HepG2 (cell line): ENCODE results near the gene FASTKD3. TPM values are rescaled to one million over a fixed set of nuclear protein-coding genes. Genes with fewer than 3 reads are reported as not detected.

Experiments used
- ATAC-seq: fragments of 200-7000 bp; cut with Tn5 transposase; 3 replicates; pipeline ENCODE4 v1.9.1; 2020; ENCODE audit warnings: mild to moderate bottlenecking, moderate library complexity
- BruUV-seq: library from RNA; stranded (reverse); fragments of 400-500 nt; replicated peaks from 2 replicates; lab custom pipeline; 2021; lab: Mats Ljungman, UMichigan
- CTCF ChIA-PET: fragments of 300-600 bp; formaldehyde crosslinking; extraction: SDS; loops from one replicate; lab custom pipeline; 2021; ENCODE audit warnings: low total read pairs, inconsistent platforms, low intra/inter-chr PET ratio; lab: Yijun Ruan, JAX
- POLR2A ChIA-PET: fragments of 350-600 bp; sonication (Branson Sonifier 250); formaldehyde crosslinking; loops from one replicate; lab custom pipeline; 2020; ENCODE audit warnings: antibody characterized with exemption, inconsistent platforms; lab: Yijun Ruan, JAX
- DNase-seq: peaks from one replicate; pipeline ENCODE4 v3.0.0-alpha.2; 2015; ENCODE audit warnings: low spot score
- FAIRE-seq: peaks from 3 replicates; lab custom pipeline; 2011; peaks lifted over from hg19 to GRCh38; lab: Jason Lieb, UNC
- H2AFZ ChIP-seq: one replicate; pipeline ENCODE4 v1.6.1; 2011; ENCODE audit warnings: low read length, inconsistent platforms
- H3K27ac ChIP-seq: fragments of 300-600 bp; 3 replicates; pipeline ENCODE4 v1.8.0; 2011; ENCODE audit warnings: mixed run types, mild to moderate bottlenecking, mixed read lengths, low read length, inconsistent platforms; ENCODE audit not compliant: insufficient read depth; ENCODE audit errors: extremely low read length
- H3K27me3 ChIP-seq, 2 experiments: fragments of 200-600 bp in 1 of 2; 2 replicates in 1 of 2; 3 replicates in 1 of 2; pipeline versions ENCODE4 v1.6.0 to v1.8.0; 2011; ENCODE audit warnings: low read length in 2 of 2, mild to moderate bottlenecking in 2 of 2, moderate library complexity in 2 of 2, inconsistent platforms in 1 of 2; ENCODE audit not compliant: insufficient read depth in 2 of 2, control insufficient read depth in 1 of 2
- H3K36me3 ChIP-seq, 2 experiments: fragments of 200-600 bp in 1 of 2; replicated peaks in 1 of 2; 2 replicates in 1 of 2; 3 replicates in 1 of 2; pipeline versions ENCODE4 v1.5.1 to v1.8.0; 2011; ENCODE audit warnings: low read length in 2 of 2, inconsistent platforms in 1 of 2; ENCODE audit not compliant: insufficient read depth in 2 of 2, control insufficient read depth in 1 of 2
- H3K4me1 ChIP-seq: 2 replicates; pipeline ENCODE4 v1.5.1; 2012; ENCODE audit warnings: low read length, inconsistent platforms; ENCODE audit not compliant: insufficient read depth
- H3K4me2 ChIP-seq: 2 replicates; pipeline ENCODE4 v1.6.0; 2011; ENCODE audit warnings: low read depth, low read length, inconsistent platforms
- H3K4me3 ChIP-seq, 3 experiments: fragments of 200-600 bp in 1 of 3; sonication (generic), shearing (Covaris generic) in 1 of 3; replicated peaks in 1 of 3; 2 replicates each; pipeline ENCODE4 v1.5.1; 2011 to 2016; ENCODE audit warnings: low read length in 3 of 3, inconsistent platforms in 2 of 3, low read depth in 2 of 3, mild to moderate bottlenecking in 2 of 3, control low read depth in 1 of 3, mixed read lengths in 1 of 3; ENCODE audit not compliant: insufficient read depth in 1 of 3
- H3K79me2 ChIP-seq: one replicate; pipeline ENCODE4 v1.6.1; 2011; ENCODE audit warnings: low read length, inconsistent platforms; ENCODE audit not compliant: insufficient read depth
- H3K9ac ChIP-seq: 2 replicates; pipeline ENCODE4 v1.6.0; 2011; ENCODE audit warnings: mild to moderate bottlenecking, low read depth, low read length, inconsistent platforms; ENCODE audit not compliant: insufficient read depth
- H3K9me3 ChIP-seq: 2 replicates; pipeline ENCODE4 v1.5.1; 2012; ENCODE audit warnings: mild to moderate bottlenecking, low read length
- H4K20me1 ChIP-seq: 2 replicates; pipeline ENCODE4 v1.6.0; 2011; ENCODE audit warnings: inconsistent platforms, mild to moderate bottlenecking, low read length, moderate library complexity; ENCODE audit not compliant: insufficient read depth
- ARNTL ChIP-seq: sonication (generic); formaldehyde crosslinking; IDR thresholded peaks from 2 replicates; pipeline ENCODE4 v1.4.0; 2020; ENCODE audit warnings: mild to moderate bottlenecking, missing genetic modification reagents
- HHEX ChIP-seq: IDR thresholded peaks from 2 replicates; pipeline ENCODE4 v1.6.1; 2016; ENCODE audit warnings: control low read depth
- MED8 ChIP-seq: sonication (generic); formaldehyde crosslinking; IDR thresholded peaks from 2 replicates; pipeline ENCODE4 v1.8.1; 2023; ENCODE audit warnings: mild to moderate bottlenecking, missing genetic modification reagents; ENCODE audit not compliant: insufficient replicate concordance
- WGBS: methylation state at CpG from one replicate; pipeline ENCODE4 v1.1.6; 2017; ENCODE audit warnings: low lambda C conversion rate; 5-methylcytosine and 5-hydroxymethylcytosine counted together
- in situ Hi-C: cut with HindIII; loops from 2 replicates; pipeline ENCODE4 v1.10.0; 2017; ENCODE audit warnings: low pct_unique_long_range_greater_than_20kb; ENCODE audit not compliant: extremely low pct_ligation_motif_present
- intact Hi-C: fragments of 100-400 bp; cut with micrococcal nuclease; formaldehyde crosslinking; loops from one replicate; pipeline ENCODE4 v1.10.0; 2022; ENCODE audit not compliant: unreplicated experiment
- polyA plus RNA-seq, 8 experiments: library from polyadenylated mRNA; depleted of rRNA in 3 of 8; stranded (reverse) in 7 of 8; unstranded in 1 of 8; fragments of >200 nt; fragmentation: Illumina TruSeq in 4 of 8; extraction: Trizol in 4 of 8; gene quantifications; 2 replicates each; pipeline versions ENCODE4 v1.2.1 to v1.2.3, GENCODE V29; 2011 to 2016; ENCODE audit warnings: low read depth in 4 of 8, missing spikeins in 1 of 8, mixed read lengths in 1 of 8; ENCODE audit not compliant: insufficient read depth in 1 of 8
- total RNA-seq, 5 experiments: library from RNA; depleted of rRNA; stranded (reverse); fragments of >200 nt; fragmentation: Illumina TruSeq; extraction: Trizol; gene quantifications; 2 replicates each; pipeline ENCODE4 v1.2.3, GENCODE V29; 2016; ENCODE audit warnings: low read depth in 1 of 5
- TF ChIP-seq, protein P1 (sequence below): sonication (generic); formaldehyde crosslinking; IDR thresholded peaks from 2 replicates; pipeline ENCODE4 v1.4.0; 2020; ENCODE audit warnings: low read depth, mild to moderate bottlenecking, missing genetic modification reagents
- TF ChIP-seq, protein P2 (sequence below): sonication (generic); formaldehyde crosslinking; IDR thresholded peaks from 2 replicates; pipeline ENCODE4 v1.4.0; 2020; ENCODE audit warnings: mild to moderate bottlenecking, missing genetic modification reagents, borderline replicate concordance
- TF ChIP-seq, protein P3 (sequence below): sonication (generic); formaldehyde crosslinking; conservative IDR thresholded peaks from 2 replicates; pipeline ENCODE4 v1.4.0; 2020; ENCODE audit warnings: mild to moderate bottlenecking, missing genetic modification reagents, moderate library complexity

The FASTKD3 gene
- total and polyA plus RNA-seq, 2 of the 13 experiments (the other 11 are each of a cell fraction or from before 2014, with no cell fraction given) = 6.9 to 17.8 TPM

DNA sequence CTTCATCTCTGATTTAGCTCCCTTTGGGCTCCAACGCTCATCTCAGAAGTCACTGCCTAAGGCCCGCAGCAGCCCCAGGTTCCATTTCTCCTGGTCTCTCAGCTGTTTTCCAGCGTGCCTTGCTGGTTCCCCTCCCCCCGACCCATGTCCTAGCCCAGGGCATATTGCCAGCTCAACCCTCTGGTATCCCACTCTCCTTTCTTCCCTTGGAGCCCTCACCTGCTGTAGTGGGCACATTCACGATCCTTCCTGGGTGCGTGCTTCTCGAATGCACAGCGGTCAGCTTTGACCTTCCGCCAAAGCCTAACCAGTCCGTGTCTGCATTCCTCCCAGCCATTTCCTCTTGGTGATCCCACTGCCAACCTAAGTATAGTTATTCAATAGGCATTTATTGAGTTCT is 54.0 kb downstream of the FASTKD3 start:
- CTCF ChIA-PET = no interaction called here
- in situ Hi-C loops (no loop called here), intact Hi-C loops (no loop called here)
- no TSS peak for BruUV-seq
- H3K27ac ChIP-seq = no peak overlapping the region
- FAIRE-seq (no peak), ATAC-seq (no peak), DNase-seq (no peak)
- H3K4me1 ChIP-seq = no peaks in the 10 kb centered on the region
- TF ChIP-seq HHEX (CRISPR knock-in tag) (no peak), MED8 (no peak), ARNTL (no peak)
- TF ChIP-seq, protein P1, sequence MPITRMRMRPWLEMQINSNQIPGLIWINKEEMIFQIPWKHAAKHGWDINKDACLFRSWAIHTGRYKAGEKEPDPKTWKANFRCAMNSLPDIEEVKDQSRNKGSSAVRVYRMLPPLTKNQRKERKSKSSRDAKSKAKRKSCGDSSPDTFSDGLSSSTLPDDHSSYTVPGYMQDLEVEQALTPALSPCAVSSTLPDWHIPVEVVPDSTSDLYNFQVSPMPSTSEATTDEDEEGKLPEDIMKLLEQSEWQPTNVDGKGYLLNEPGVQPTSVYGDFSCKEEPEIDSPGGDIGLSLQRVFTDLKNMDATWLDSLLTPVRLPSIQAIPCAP (CRISPR knock-in tag) = no peak
- TF ChIP-seq, protein P2, sequence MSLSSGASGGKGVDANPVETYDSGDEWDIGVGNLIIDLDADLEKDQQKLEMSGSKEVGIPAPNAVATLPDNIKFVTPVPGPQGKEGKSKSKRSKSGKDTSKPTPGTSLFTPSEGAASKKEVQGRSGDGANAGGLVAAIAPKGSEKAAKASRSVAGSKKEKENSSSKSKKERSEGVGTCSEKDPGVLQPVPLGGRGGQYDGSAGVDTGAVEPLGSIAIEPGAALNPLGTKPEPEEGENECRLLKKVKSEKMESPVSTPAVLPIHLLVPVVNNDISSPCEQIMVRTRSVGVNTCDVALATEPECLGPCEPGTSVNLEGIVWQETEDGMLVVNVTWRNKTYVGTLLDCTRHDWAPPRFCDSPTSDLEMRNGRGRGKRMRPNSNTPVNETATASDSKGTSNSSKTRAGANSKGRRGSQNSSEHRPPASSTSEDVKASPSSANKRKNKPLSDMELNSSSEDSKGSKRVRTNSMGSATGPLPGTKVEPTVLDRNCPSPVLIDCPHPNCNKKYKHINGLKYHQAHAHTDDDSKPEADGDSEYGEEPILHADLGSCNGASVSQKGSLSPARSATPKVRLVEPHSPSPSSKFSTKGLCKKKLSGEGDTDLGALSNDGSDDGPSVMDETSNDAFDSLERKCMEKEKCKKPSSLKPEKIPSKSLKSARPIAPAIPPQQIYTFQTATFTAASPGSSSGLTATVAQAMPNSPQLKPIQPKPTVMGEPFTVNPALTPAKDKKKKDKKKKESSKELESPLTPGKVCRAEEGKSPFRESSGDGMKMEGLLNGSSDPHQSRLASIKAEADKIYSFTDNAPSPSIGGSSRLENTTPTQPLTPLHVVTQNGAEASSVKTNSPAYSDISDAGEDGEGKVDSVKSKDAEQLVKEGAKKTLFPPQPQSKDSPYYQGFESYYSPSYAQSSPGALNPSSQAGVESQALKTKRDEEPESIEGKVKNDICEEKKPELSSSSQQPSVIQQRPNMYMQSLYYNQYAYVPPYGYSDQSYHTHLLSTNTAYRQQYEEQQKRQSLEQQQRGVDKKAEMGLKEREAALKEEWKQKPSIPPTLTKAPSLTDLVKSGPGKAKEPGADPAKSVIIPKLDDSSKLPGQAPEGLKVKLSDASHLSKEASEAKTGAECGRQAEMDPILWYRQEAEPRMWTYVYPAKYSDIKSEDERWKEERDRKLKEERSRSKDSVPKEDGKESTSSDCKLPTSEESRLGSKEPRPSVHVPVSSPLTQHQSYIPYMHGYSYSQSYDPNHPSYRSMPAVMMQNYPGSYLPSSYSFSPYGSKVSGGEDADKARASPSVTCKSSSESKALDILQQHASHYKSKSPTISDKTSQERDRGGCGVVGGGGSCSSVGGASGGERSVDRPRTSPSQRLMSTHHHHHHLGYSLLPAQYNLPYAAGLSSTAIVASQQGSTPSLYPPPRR (CRISPR knock-in tag) = no peak
- TF ChIP-seq, protein P3, sequence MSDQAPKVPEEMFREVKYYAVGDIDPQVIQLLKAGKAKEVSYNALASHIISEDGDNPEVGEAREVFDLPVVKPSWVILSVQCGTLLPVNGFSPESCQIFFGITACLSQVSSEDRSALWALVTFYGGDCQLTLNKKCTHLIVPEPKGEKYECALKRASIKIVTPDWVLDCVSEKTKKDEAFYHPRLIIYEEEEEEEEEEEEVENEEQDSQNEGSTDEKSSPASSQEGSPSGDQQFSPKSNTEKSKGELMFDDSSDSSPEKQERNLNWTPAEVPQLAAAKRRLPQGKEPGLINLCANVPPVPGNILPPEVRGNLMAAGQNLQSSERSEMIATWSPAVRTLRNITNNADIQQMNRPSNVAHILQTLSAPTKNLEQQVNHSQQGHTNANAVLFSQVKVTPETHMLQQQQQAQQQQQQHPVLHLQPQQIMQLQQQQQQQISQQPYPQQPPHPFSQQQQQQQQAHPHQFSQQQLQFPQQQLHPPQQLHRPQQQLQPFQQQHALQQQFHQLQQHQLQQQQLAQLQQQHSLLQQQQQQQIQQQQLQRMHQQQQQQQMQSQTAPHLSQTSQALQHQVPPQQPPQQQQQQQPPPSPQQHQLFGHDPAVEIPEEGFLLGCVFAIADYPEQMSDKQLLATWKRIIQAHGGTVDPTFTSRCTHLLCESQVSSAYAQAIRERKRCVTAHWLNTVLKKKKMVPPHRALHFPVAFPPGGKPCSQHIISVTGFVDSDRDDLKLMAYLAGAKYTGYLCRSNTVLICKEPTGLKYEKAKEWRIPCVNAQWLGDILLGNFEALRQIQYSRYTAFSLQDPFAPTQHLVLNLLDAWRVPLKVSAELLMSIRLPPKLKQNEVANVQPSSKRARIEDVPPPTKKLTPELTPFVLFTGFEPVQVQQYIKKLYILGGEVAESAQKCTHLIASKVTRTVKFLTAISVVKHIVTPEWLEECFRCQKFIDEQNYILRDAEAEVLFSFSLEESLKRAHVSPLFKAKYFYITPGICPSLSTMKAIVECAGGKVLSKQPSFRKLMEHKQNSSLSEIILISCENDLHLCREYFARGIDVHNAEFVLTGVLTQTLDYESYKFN (CRISPR knock-in tag) = no peak
- 46% methylated on average over 10 of the region's 10 CpGs for WGBS
- no peak overlapping the region for H2AFZ ChIP-seq
- no peak overlapping the region for H3K9ac ChIP-seq
- POLR2A ChIA-PET = no interaction called here
- no peak overlapping the region for H3K4me3 ChIP-seq
- H4K20me1 ChIP-seq = no peaks in the 10 kb centered on the region
- H3K9me3 ChIP-seq = no peaks in the 10 kb centered on the region
- H3K27me3 ChIP-seq = peaks cover 0 to 25% of the 10 kb centered on the region in 2 experiments; a peak in 3 of 5 replicates
- no peak overlapping the region for H3K4me2 ChIP-seq
- no peaks in the 10 kb centered on the region for H3K79me2 ChIP-seq
- H3K36me3 ChIP-seq = no peaks in the 10 kb centered on the region
